ENCODE results near the gene RIGI.
"Not testable (repeated sequence)": the region's sequence is repeated elsewhere in the genome, so short reads cannot be mapped to it uniquely, and the experiment has no call there.

DNA sequence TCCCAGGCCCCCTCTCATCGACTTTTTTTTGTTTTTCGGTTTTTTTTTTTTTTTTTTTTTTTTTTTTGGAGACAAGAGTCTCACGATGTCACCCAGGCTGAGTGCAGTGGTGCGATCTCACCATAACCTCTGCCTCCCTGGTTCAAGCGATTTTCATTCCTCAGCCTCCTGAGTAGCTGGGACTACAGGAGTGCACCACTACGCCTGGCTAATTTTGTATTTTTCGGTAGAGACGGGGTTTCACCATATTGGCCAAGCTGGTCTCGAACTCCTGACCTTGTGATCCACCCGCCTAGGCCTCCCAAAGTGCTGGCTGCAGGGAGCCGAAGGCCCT lies 1.5 kb downstream of the RIGI start:
- not testable (repeated sequence) for TF ChIP-seq ZFP30 (CRISPR knock-in tag; IDR thresholded peaks at IDR 0.05); ZNF8 (CRISPR knock-in tag; IDR thresholded peaks at IDR 0.05); BACH2 (CRISPR knock-in tag; IDR thresholded peaks at IDR 0.05; ENCODE audit: borderline replicate concordance)
- TF ChIP-seq, protein P1, sequence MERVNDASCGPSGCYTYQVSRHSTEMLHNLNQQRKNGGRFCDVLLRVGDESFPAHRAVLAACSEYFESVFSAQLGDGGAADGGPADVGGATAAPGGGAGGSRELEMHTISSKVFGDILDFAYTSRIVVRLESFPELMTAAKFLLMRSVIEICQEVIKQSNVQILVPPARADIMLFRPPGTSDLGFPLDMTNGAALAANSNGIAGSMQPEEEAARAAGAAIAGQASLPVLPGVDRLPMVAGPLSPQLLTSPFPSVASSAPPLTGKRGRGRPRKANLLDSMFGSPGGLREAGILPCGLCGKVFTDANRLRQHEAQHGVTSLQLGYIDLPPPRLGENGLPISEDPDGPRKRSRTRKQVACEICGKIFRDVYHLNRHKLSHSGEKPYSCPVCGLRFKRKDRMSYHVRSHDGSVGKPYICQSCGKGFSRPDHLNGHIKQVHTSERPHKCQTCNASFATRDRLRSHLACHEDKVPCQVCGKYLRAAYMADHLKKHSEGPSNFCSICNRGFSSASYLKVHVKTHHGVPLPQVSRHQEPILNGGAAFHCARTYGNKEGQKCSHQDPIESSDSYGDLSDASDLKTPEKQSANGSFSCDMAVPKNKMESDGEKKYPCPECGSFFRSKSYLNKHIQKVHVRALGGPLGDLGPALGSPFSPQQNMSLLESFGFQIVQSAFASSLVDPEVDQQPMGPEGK (CRISPR knock-in tag; IDR thresholded peaks at IDR 0.05; ENCODE audit: borderline replicate concordance) = not testable (repeated sequence)
- TF ChIP-seq, protein P2, sequence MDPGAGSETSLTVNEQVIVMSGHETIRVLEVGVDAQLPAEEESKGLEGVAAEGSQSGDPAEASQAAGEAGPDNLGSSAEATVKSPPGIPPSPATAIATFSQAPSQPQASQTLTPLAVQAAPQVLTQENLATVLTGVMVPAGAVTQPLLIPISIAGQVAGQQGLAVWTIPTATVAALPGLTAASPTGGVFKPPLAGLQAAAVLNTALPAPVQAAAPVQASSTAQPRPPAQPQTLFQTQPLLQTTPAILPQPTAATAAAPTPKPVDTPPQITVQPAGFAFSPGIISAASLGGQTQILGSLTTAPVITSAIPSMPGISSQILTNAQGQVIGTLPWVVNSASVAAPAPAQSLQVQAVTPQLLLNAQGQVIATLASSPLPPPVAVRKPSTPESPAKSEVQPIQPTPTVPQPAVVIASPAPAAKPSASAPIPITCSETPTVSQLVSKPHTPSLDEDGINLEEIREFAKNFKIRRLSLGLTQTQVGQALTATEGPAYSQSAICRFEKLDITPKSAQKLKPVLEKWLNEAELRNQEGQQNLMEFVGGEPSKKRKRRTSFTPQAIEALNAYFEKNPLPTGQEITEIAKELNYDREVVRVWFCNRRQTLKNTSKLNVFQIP (CRISPR knock-in tag; IDR thresholded peaks at IDR 0.05; ENCODE audit: borderline replicate concordance, low read depth) = not testable (repeated sequence)
- TF ChIP-seq, protein P3, sequence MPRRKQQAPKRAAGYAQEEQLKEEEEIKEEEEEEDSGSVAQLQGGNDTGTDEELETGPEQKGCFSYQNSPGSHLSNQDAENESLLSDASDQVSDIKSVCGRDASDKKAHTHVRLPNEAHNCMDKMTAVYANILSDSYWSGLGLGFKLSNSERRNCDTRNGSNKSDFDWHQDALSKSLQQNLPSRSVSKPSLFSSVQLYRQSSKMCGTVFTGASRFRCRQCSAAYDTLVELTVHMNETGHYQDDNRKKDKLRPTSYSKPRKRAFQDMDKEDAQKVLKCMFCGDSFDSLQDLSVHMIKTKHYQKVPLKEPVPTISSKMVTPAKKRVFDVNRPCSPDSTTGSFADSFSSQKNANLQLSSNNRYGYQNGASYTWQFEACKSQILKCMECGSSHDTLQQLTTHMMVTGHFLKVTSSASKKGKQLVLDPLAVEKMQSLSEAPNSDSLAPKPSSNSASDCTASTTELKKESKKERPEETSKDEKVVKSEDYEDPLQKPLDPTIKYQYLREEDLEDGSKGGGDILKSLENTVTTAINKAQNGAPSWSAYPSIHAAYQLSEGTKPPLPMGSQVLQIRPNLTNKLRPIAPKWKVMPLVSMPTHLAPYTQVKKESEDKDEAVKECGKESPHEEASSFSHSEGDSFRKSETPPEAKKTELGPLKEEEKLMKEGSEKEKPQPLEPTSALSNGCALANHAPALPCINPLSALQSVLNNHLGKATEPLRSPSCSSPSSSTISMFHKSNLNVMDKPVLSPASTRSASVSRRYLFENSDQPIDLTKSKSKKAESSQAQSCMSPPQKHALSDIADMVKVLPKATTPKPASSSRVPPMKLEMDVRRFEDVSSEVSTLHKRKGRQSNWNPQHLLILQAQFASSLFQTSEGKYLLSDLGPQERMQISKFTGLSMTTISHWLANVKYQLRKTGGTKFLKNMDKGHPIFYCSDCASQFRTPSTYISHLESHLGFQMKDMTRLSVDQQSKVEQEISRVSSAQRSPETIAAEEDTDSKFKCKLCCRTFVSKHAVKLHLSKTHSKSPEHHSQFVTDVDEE (CRISPR knock-in tag; IDR thresholded peaks at IDR 0.05) = not testable (repeated sequence)

Data from SK-N-SH treated with all-trans-retinoic acid at 6 μM for 48 hours (cell line).